Activated CD4-positive, alpha-beta T cell treated with anti-CD3 and anti-CD28 coated beads for 36 hours (primary cell): ENCODE data around the gene CCDC63. TPM values are rescaled to one million over a fixed set of nuclear protein-coding genes. Genes with fewer than 3 reads are reported as not detected.

ENCODE experiments used
- ATAC-seq: fragments of 200-7000 bp; cut with Tn5 transposase; one replicate; pipeline ENCODE4 v1.10.0; 2021; ENCODE audit warnings: mild to moderate bottlenecking, moderate library complexity
- CTCF ChIA-PET: fragments of 350-600 bp; sonication (Branson Sonifier 250); formaldehyde crosslinking; loops from one replicate; lab custom pipeline; 2021; ENCODE audit warnings: antibody characterized with exemption; lab: Charles Lee
- POLR2A ChIA-PET: fragments of 350-600 bp; sonication (Branson Sonifier 250); formaldehyde crosslinking; loops from one replicate; lab custom pipeline; 2021; ENCODE audit warnings: antibody characterized with exemption, inconsistent platforms; lab: Charles Lee
- DNase-seq: peaks from one replicate; pipeline ENCODE4 v3.0.0-alpha.2; 2020
- H3K27ac Mint-ChIP-seq: one replicate; pipeline ENCODE4 v1.8.0; 2021; ENCODE audit warnings: mixed read lengths
- H3K27me3 Mint-ChIP-seq: one replicate; pipeline ENCODE4 v1.8.0; 2021; ENCODE audit warnings: mixed read lengths
- H3K36me3 Mint-ChIP-seq: one replicate; pipeline ENCODE4 v1.8.0; 2021; ENCODE audit warnings: low read depth, mixed read lengths
- H3K4me1 Mint-ChIP-seq: one replicate; pipeline ENCODE4 v1.8.0; 2021; ENCODE audit warnings: mixed read lengths
- H3K4me3 Mint-ChIP-seq: one replicate; pipeline ENCODE4 v1.8.0; 2021; ENCODE audit warnings: mild to moderate bottlenecking, moderate library complexity, mixed read lengths
- H3K9me3 Mint-ChIP-seq: one replicate; pipeline ENCODE4 v1.8.0; 2021; ENCODE audit warnings: low read depth, mixed read lengths
- intact Hi-C, 2 experiments: fragments of 100-400 bp; cut with DNase I in 1 of 2; cut with micrococcal nuclease in 1 of 2; formaldehyde crosslinking; loops; one replicate each; pipeline versions ENCODE4 v1.14.2 to v1.15.1; 2022 to 2024; cut with DNase I, micrococcal nuclease
- total RNA-seq, 2 experiments: library from RNA; stranded (reverse); gene quantifications; one replicate each; pipeline ENCODE4 v1.2.3, GENCODE V29; 2021

Gene CCDC63
- total RNA-seq, 2 experiments from 2014 or later = not detected

GRCh38 chr12:110907583-110907982, 60.8 kb downstream of the CCDC63 start:
- DNase-seq (no peak), ATAC-seq (no peak)
- intact Hi-C loops = no loop called here
- ChIA-PET CTCF (no interaction called here), POLR2A (no interaction called here)
- no peak overlapping the region for H3K27ac Mint-ChIP-seq
- peaks cover 1% of the 10 kb centered on the region for H3K4me1 Mint-ChIP-seq
- H3K27me3 Mint-ChIP-seq = no peaks in the 10 kb centered on the region
- no peak overlapping the region for H3K4me3 Mint-ChIP-seq
- H3K9me3 Mint-ChIP-seq = no peaks in the 10 kb centered on the region
- H3K36me3 Mint-ChIP-seq = no peaks in the 10 kb centered on the region

- CTCF ChIA-PET = no interaction called here
- Mint-ChIP-seq H3K36me3 (no peaks in the 10 kb centered on the region), H3K27ac (no peak overlapping the region), H3K4me3 (no peak overlapping the region), H3K9me3 (no peaks in the 10 kb centered on the region), H3K27me3 (no peaks in the 10 kb centered on the region), H3K4me1 (peaks cover 1% of the 10 kb centered on the region)
- intact Hi-C loops = no loop called here
- POLR2A ChIA-PET = interaction anchor here (0.7 kb wide), 1 partner anchor 18 kb away, joined by 4 read pairs; no protein-coding TSS in a partner anchor
- ATAC-seq (no peak), DNase-seq (no peak)
These were observed 61.8 kb downstream of the CCDC63 start for GRCh38 chr12:110908377-110909152.

- intact Hi-C loops = no loop called here
- no peaks in the 10 kb centered on the region for H3K27me3 Mint-ChIP-seq
- DNase-seq (no peak), ATAC-seq (no peak)
- H3K9me3 Mint-ChIP-seq = no peaks in the 10 kb centered on the region
- H3K4me1 Mint-ChIP-seq = no peaks in the 10 kb centered on the region
- H3K27ac Mint-ChIP-seq = no peak overlapping the region
- CTCF ChIA-PET = interaction anchor here (1.3 kb wide), 1 partner anchor 17 kb away, joined by 6 read pairs; no protein-coding TSS in a partner anchor
- no peak overlapping the region for H3K4me3 Mint-ChIP-seq
- no peaks in the 10 kb centered on the region for H3K36me3 Mint-ChIP-seq
- POLR2A ChIA-PET = no interaction called here
These were observed 65.5 kb downstream of the CCDC63 start for GRCh38 chr12:110912263-110912662.

GRCh38 chr12:110913119-110914056, 66.6 kb downstream of the CCDC63 start:
- Mint-ChIP-seq H3K9me3 (no peaks in the 10 kb centered on the region), H3K27me3 (no peaks in the 10 kb centered on the region), H3K27ac (no peak overlapping the region), H3K4me3 (no peak overlapping the region), H3K4me1 (no peaks in the 10 kb centered on the region), H3K36me3 (no peaks in the 10 kb centered on the region)
- DNase-seq = no peak
- ChIA-PET POLR2A (no interaction called here), CTCF (no interaction called here)
- no peak for ATAC-seq
- intact Hi-C loops = no loop called here

GRCh38 chr12:110916295-110916875, 69.6 kb downstream of the CCDC63 start:
- Mint-ChIP-seq H3K27me3 (no peaks in the 10 kb centered on the region), H3K4me3 (no peak overlapping the region), H3K9me3 (no peaks in the 10 kb centered on the region), H3K27ac (no peak overlapping the region), H3K36me3 (no peaks in the 10 kb centered on the region), H3K4me1 (no peaks in the 10 kb centered on the region)
- intact Hi-C loops = no loop called here
- DNase-seq (no peak), ATAC-seq (no peak)
- POLR2A ChIA-PET = no interaction called here
- CTCF ChIA-PET = interaction anchor here (1.0 kb wide), 1 partner anchor 21 kb away, joined by 3 read pairs; no protein-coding TSS in a partner anchor

GRCh38 chr12:110917467-110917866, 70.7 kb downstream of the CCDC63 start:
- H3K4me1 Mint-ChIP-seq = no peaks in the 10 kb centered on the region
- H3K4me3 Mint-ChIP-seq = no peak overlapping the region
- ChIA-PET POLR2A (no interaction called here), CTCF (no interaction called here)
- ATAC-seq = no peak
- intact Hi-C loops = no loop called here
- H3K27me3 Mint-ChIP-seq = no peaks in the 10 kb centered on the region
- H3K9me3 Mint-ChIP-seq = no peaks in the 10 kb centered on the region
- no peak overlapping the region for H3K27ac Mint-ChIP-seq
- H3K36me3 Mint-ChIP-seq = no peaks in the 10 kb centered on the region
- no peak for DNase-seq

- H3K9me3 Mint-ChIP-seq = no peaks in the 10 kb centered on the region
- H3K27ac Mint-ChIP-seq = no peak overlapping the region
- ATAC-seq = no peak
- ChIA-PET CTCF (no interaction called here), POLR2A (no interaction called here)
- no peak overlapping the region for H3K4me3 Mint-ChIP-seq
- H3K27me3 Mint-ChIP-seq = no peaks in the 10 kb centered on the region
- no peaks in the 10 kb centered on the region for H3K36me3 Mint-ChIP-seq
- H3K4me1 Mint-ChIP-seq = no peaks in the 10 kb centered on the region
- intact Hi-C loops = no loop called here
- DNase-seq = no peak
These were observed 71.2 kb downstream of the CCDC63 start for GRCh38 chr12:110917961-110918360.

GRCh38 chr12:110919720-110920119, 72.9 kb downstream of the CCDC63 start:
- Mint-ChIP-seq H3K9me3 (no peaks in the 10 kb centered on the region), H3K36me3 (no peaks in the 10 kb centered on the region), H3K27ac (no peak overlapping the region), H3K4me3 (no peak overlapping the region), H3K4me1 (no peaks in the 10 kb centered on the region), H3K27me3 (peaks cover 3% of the 10 kb centered on the region)
- no peak for ATAC-seq
- POLR2A ChIA-PET = no interaction called here
- intact Hi-C loops = no loop called here
- CTCF ChIA-PET = interaction anchor here (0.6 kb wide), 2 partner anchors 34 to 73 kb away, joined by 3 read pairs; no protein-coding TSS in a partner anchor
- no peak for DNase-seq

GRCh38 chr12:110920324-110920910, 73.6 kb downstream of the CCDC63 start, which contains the start of gene MYL2:
Gene MYL2 (minus strand): TSS chr12:110920579. CDS start chr12:110920529, 50 bp downstream.
- CTCF ChIA-PET = interaction anchor here (0.6 kb wide), 1 partner anchor 74 kb away, joined by 3 read pairs; no protein-coding TSS in a partner anchor
- no peak within 1 kb of the TSS for H3K27ac Mint-ChIP-seq
- POLR2A ChIA-PET = no interaction called here
- no peak for ATAC-seq
- no peak within 1 kb of the TSS for H3K4me3 Mint-ChIP-seq
- H3K9me3 Mint-ChIP-seq = no peaks in the 10 kb centered on the region
- no peaks in the 10 kb centered on the region for H3K4me1 Mint-ChIP-seq
- no peaks in the 10 kb centered on the region for H3K36me3 Mint-ChIP-seq
- peaks cover 3% of the 10 kb centered on the region for H3K27me3 Mint-ChIP-seq
- DNase-seq = no peak
- intact Hi-C loops = no loop called here

- intact Hi-C loops = no loop called here
- no peaks in the 10 kb centered on the region for H3K4me1 Mint-ChIP-seq
- no peak overlapping the region for H3K4me3 Mint-ChIP-seq
- ATAC-seq = no peak
- H3K27ac Mint-ChIP-seq = no peak overlapping the region
- POLR2A ChIA-PET = no interaction called here
- CTCF ChIA-PET = no interaction called here
- no peak for DNase-seq
- H3K36me3 Mint-ChIP-seq = no peaks in the 10 kb centered on the region
- H3K9me3 Mint-ChIP-seq = no peaks in the 10 kb centered on the region
- peaks cover 3% of the 10 kb centered on the region for H3K27me3 Mint-ChIP-seq
These were observed 74.5 kb downstream of the CCDC63 start for GRCh38 chr12:110921262-110921661.

GRCh38 chr12:110922652-110923051, 75.9 kb downstream of the CCDC63 start:
- intact Hi-C loops = no loop called here
- Mint-ChIP-seq H3K27me3 (peaks cover 3% of the 10 kb centered on the region), H3K9me3 (no peaks in the 10 kb centered on the region), H3K4me1 (no peaks in the 10 kb centered on the region), H3K27ac (no peak overlapping the region), H3K36me3 (no peaks in the 10 kb centered on the region), H3K4me3 (no peak overlapping the region)
- POLR2A ChIA-PET = no interaction called here
- CTCF ChIA-PET = no interaction called here
- no peak for DNase-seq
- ATAC-seq = no peak
